ENCODE results near the gene BICD1. TPM values are rescaled to one million over a fixed set of nuclear protein-coding genes. Genes with fewer than 3 reads are reported as not detected.

BICD1 gene
- total RNA-seq, 6 donors from 2014 or later: 11.3 to 44.0 (median 15.4) TPM

DNA sequence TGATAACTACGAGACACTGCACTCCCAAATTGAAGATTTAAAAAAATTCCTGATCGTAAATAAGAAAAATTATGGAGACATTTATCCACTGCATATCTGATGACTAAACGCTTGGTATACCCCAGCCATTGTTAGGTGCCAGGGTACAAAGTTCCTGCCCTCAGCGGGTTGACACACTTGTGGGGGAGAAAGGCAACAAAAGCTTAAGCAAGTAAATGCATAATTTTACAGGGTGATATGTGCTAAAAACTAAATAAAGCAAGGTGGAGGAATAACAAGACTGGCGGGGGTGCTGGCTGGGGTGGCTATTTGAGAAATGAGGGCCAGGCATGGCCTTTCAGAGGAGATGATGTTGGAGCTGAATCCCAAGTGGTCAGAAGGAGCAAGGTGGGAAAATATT lies 25.0 kb downstream of the BICD1 start:
- Histone ChIP-seq H3K36me3 (no peaks in the 10 kb centered on the region), H3K27ac (no peak overlapping the region), H3K4me3 (no peak overlapping the region), H3K9me3 (no peaks in the 10 kb centered on the region), H3K4me1 (peaks cover 0 to 7% (median 0%) of the 10 kb centered on the region in 4 donors), H3K27me3 (no peaks in the 10 kb centered on the region)
- TF ChIP-seq, protein P1, sequence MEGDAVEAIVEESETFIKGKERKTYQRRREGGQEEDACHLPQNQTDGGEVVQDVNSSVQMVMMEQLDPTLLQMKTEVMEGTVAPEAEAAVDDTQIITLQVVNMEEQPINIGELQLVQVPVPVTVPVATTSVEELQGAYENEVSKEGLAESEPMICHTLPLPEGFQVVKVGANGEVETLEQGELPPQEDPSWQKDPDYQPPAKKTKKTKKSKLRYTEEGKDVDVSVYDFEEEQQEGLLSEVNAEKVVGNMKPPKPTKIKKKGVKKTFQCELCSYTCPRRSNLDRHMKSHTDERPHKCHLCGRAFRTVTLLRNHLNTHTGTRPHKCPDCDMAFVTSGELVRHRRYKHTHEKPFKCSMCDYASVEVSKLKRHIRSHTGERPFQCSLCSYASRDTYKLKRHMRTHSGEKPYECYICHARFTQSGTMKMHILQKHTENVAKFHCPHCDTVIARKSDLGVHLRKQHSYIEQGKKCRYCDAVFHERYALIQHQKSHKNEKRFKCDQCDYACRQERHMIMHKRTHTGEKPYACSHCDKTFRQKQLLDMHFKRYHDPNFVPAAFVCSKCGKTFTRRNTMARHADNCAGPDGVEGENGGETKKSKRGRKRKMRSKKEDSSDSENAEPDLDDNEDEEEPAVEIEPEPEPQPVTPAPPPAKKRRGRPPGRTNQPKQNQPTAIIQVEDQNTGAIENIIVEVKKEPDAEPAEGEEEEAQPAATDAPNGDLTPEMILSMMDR (IDR thresholded peaks at IDR 0.05): no peak
- no peak for TF ChIP-seq EP300 (IDR thresholded peaks at IDR 0.05)
- no peak for TF ChIP-seq POLR2A (IDR thresholded peaks at IDR 0.05)
- TF ChIP-seq POLR2AphosphoS5 (IDR thresholded peaks at IDR 0.05): no peak
- ATAC-seq (ENCODE audit: low FRiP score in 2 of 2) (no peak), DNase-seq (no peak)
- WGBS, 2 donors: 92 to 97% methylated on average over 5 of the region's 5 CpGs

DNA sequence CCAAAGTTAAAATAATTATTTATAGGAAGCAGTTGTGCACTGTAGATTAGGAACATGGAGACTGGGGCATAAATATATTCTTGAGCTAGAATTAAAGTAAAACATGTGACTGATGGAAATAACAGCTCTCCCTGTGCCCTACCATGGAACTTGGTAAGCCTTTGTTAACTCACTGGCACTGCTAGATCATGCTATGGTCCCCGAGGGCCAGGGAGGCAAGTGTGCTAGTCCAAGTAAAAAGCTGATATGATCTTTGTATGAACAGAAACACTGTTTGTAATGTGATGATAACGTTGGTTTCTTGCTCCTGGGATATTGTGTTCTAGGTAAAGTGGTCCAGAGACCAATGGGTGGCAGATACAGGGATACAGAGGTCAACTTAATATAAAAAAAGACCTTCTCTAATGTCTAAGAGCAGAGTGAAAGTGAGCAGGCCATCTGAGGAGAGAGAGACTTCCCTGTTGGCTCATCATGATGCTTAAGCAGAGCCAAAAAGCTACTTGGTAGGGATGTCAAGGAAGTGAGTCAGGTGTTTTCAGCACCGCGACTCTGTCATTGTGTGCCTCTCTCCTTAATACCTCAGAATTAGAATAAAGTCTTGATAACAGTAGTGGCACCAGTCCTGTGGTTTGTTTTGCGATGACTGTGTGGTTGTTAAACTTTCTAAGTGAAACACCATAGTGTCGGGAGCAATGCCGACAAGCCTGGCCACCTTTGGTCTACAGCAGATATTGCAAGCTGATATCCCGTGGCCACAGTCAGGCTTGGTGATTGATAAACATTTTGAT lies 27.6 kb downstream of the BICD1 start:
- peaks cover 0 to 5% (median 0%) of the 10 kb centered on the region in 4 donors for H3K4me1 ChIP-seq
- no peak for ATAC-seq (ENCODE audit: low FRiP score in 2 of 2)
- no peak overlapping the region for H3K4me3 ChIP-seq
- no peaks in the 10 kb centered on the region for H3K9me3 ChIP-seq
- H3K36me3 ChIP-seq: no peaks in the 10 kb centered on the region
- H3K27me3 ChIP-seq: no peaks in the 10 kb centered on the region
- TF ChIP-seq POLR2AphosphoS5 (IDR thresholded peaks at IDR 0.05) (no peak), EP300 (IDR thresholded peaks at IDR 0.05) (no peak), POLR2A (IDR thresholded peaks at IDR 0.05) (no peak)
- 51 to 65% methylated on average over 8 of the region's 8 CpGs for WGBS, 2 donors
- peak overlapping the region in 3 of 4 donors; percentile 2 to 46 (median 44) for H3K27ac ChIP-seq
- no peak for DNase-seq

DNA sequence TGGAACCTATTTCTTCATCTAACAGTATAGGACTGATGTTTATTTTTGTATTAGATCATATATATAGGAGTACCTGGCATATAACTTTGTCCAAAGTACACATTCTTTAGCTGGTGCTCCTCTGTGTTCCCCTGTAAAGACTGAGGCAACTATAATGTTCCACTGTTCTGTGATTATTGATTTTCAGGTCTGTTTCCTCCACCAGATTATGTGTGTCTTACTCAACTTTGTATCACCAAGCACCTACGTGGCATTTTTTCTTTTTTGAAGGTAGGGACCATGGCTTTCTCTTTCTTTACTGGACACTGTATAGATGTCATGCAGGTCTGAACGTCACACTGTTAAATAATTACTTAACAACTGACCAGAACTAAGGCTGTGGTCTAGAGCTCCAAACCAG lies 29.3 kb downstream of the BICD1 start:
- Histone ChIP-seq H3K4me1 (peaks cover 0 to 11% (median 0%) of the 10 kb centered on the region in 4 donors), H3K27me3 (no peaks in the 10 kb centered on the region), H3K9me3 (no peaks in the 10 kb centered on the region), H3K4me3 (no peak overlapping the region), H3K36me3 (no peaks in the 10 kb centered on the region), H3K27ac (no peak overlapping the region)
- DNase-seq (no peak), ATAC-seq (ENCODE audit: low FRiP score in 2 of 2) (no peak)
- WGBS, 2 donors: 91 to 95% methylated on average over 2 of the region's 2 CpGs
- TF ChIP-seq EP300 (IDR thresholded peaks at IDR 0.05): no peak
- no peak for TF ChIP-seq POLR2A (IDR thresholded peaks at IDR 0.05)
- TF ChIP-seq, protein P1 (IDR thresholded peaks at IDR 0.05): no peak
- TF ChIP-seq POLR2AphosphoS5 (IDR thresholded peaks at IDR 0.05): no peak

DNA sequence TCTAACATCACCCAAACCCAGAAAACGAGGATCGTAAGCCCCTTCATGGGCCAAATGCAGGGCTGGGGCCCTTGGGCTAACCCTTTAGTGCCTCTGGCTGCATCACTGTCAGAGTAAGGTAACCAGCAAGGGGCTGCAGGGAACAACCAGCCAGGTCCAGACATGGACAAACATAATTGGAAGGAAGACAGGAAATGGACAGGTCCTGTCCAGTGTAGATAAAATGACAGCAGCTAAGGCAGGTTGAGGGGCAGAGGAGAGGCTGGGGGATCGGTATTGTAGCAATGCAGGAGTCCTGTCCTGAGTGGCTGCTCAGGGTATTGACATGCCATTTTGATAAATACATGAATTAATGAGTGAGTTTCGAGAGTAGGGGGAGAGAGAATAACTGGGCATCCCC lies 29.8 kb downstream of the BICD1 start:
- WGBS, 2 donors: 90 to 91% methylated on average over 4 of the region's 4 CpGs
- H3K9me3 ChIP-seq: no peaks in the 10 kb centered on the region
- peaks cover 0 to 11% (median 0%) of the 10 kb centered on the region in 4 donors for H3K4me1 ChIP-seq
- no peak for ATAC-seq (ENCODE audit: low FRiP score in 2 of 2)
- H3K36me3 ChIP-seq: no peaks in the 10 kb centered on the region
- no peak overlapping the region for H3K27ac ChIP-seq
- TF ChIP-seq EP300 (IDR thresholded peaks at IDR 0.05) (no peak), POLR2AphosphoS5 (IDR thresholded peaks at IDR 0.05) (no peak), POLR2A (IDR thresholded peaks at IDR 0.05) (no peak)
- TF ChIP-seq, protein P1 (IDR thresholded peaks at IDR 0.05): no peak
- no peaks in the 10 kb centered on the region for H3K27me3 ChIP-seq
- no peak for DNase-seq
- no peak overlapping the region for H3K4me3 ChIP-seq

DNA sequence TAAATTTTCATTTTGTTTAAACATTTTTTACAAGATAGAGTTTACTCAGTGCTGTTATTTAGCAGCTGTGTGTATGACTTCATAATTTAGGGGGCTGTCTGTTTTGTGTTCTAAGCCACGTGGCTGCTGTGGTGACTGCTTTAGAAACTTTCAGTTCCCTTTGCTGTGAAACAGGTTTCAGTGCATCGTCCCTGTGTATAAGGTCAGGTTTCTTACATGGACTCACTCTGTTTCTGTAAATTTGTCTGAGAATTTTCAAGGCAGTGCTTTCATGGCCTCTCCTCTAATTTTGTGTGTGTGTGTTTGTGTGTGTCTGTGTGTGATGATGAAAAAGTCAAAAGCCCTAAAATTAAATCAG lies 32.4 kb downstream of the BICD1 start:
- H3K36me3 ChIP-seq: no peaks in the 10 kb centered on the region
- 30 to 40% methylated on average over 2 of the region's 2 CpGs for WGBS, 2 donors
- peak in 1 of 2 donors; percentile 86 for ATAC-seq (ENCODE audit: low FRiP score in 2 of 2)
- H3K9me3 ChIP-seq: no peaks in the 10 kb centered on the region
- H3K27me3 ChIP-seq: no peaks in the 10 kb centered on the region
- TF ChIP-seq POLR2A (IDR thresholded peaks at IDR 0.05): no peak
- no peak for TF ChIP-seq EP300 (IDR thresholded peaks at IDR 0.05)
- TF ChIP-seq, protein P1 (IDR thresholded peaks at IDR 0.05): no peak
- no peak for TF ChIP-seq POLR2AphosphoS5 (IDR thresholded peaks at IDR 0.05)
- peak overlapping the region in 2 of 4 donors; percentile 13 to 41 for H3K4me3 ChIP-seq
- peak overlapping the region in 1 of 4 donors; percentile 53 for H3K27ac ChIP-seq
- H3K4me1 ChIP-seq: peaks cover 0 to 9% (median 0%) of the 10 kb centered on the region in 4 donors
- no peak for DNase-seq
